Measurements from ENCODE around the gene NGRN.

Gene NGRN

GRCh38 chr15:90230071-90230494 is 35.4 kb upstream of the NGRN start:
- Histone ChIP-seq H3K36me3 (ENCODE audit: control insufficient read depth in 1 of 2, insufficient read depth in 2 of 2, low read depth in 1 of 2, low read length in 2 of 2) (peaks cover 53 to 69% of the 10 kb centered on the region in 2 experiments), H3K9me3 (ENCODE audit: control insufficient read depth, low read length) (no peaks in the 10 kb centered on the region), H2AFZ (ENCODE audit: low read depth, low read length) (no peak overlapping the region), H3K79me1 (replicated peaks; ENCODE audit: low read length, poor library complexity, severe bottlenecking) (peaks cover 15% of the 10 kb centered on the region), H3K14ac (ENCODE audit: low read length in 2 of 2) (no peak overlapping the region), H2BK120ac (ENCODE audit: low read depth, low read length) (no peak overlapping the region), H2BK5ac (ENCODE audit: low read depth, low read length, poor library complexity, severe bottlenecking) (no peak overlapping the region), H3K4me1 (ENCODE audit: control insufficient read depth, insufficient read depth, low read depth, low read length) (peaks cover 13% of the 10 kb centered on the region), H3K4me2 (ENCODE audit: low read length, poor library complexity, severe bottlenecking) (no peak overlapping the region), H2BK15ac (ENCODE audit: low read depth, poor library complexity, severe bottlenecking) (no peak overlapping the region), H3K4me3 (ENCODE audit: insufficient read depth in 1 of 2, low read depth in 1 of 2, low read length in 2 of 2) (no peak overlapping the region), H3K27ac (ENCODE audit: low read length, poor library complexity, severe bottlenecking) (no peak overlapping the region), H3K18ac (ENCODE audit: low read depth in 1 of 2, low read length in 2 of 2) (no peak overlapping the region), H4K8ac (ENCODE audit: low read length) (no peak overlapping the region), H3K23ac (ENCODE audit: low read length in 2 of 2) (no peak overlapping the region), H3K9ac (ENCODE audit: low read length) (no peak overlapping the region), H2BK12ac (ENCODE audit: low read length in 2 of 2) (no peak overlapping the region), H4K91ac (ENCODE audit: low read length) (no peak overlapping the region), H3K4ac (ENCODE audit: low read depth in 1 of 2, low read length in 2 of 2) (no peak overlapping the region), H3K27me3 (ENCODE audit: control insufficient read depth in 1 of 2, insufficient read depth in 1 of 2, low read length in 2 of 2) (no peaks in the 10 kb centered on the region), H2AK5ac (ENCODE audit: low read length, severe bottlenecking) (no peak overlapping the region)
- no peak for DNase-seq
- 89% methylated on average over 12 of the region's 12 CpGs for WGBS

- H3K4ac ChIP-seq (ENCODE audit: low read depth in 1 of 2, low read length in 2 of 2), result no peak overlapping the region
- H2AFZ ChIP-seq (ENCODE audit: low read depth, low read length), result no peak overlapping the region
- no peak overlapping the region for H4K8ac ChIP-seq (ENCODE audit: low read length)
- H2AK5ac ChIP-seq (ENCODE audit: low read length, severe bottlenecking), result no peak overlapping the region
- no peak overlapping the region for H3K18ac ChIP-seq (ENCODE audit: low read depth in 1 of 2, low read length in 2 of 2)
- H2BK5ac ChIP-seq (ENCODE audit: low read depth, low read length, poor library complexity, severe bottlenecking), result no peak overlapping the region
- no peak overlapping the region for H2BK15ac ChIP-seq (ENCODE audit: low read depth, poor library complexity, severe bottlenecking)
- no peak overlapping the region for H3K23ac ChIP-seq (ENCODE audit: low read length in 2 of 2)
- 97% methylated on average over 6 of the region's 8 CpGs for WGBS
- H3K9ac ChIP-seq (ENCODE audit: low read length), result peak overlapping the region; percentile 8
- no peaks in the 10 kb centered on the region for H3K27me3 ChIP-seq (ENCODE audit: control insufficient read depth in 1 of 2, insufficient read depth in 1 of 2, low read length in 2 of 2)
- H2BK120ac ChIP-seq (ENCODE audit: low read depth, low read length), result no peak overlapping the region
- no peak overlapping the region for H4K91ac ChIP-seq (ENCODE audit: low read length)
- no peak for DNase-seq
- no peak overlapping the region for H3K4me2 ChIP-seq (ENCODE audit: low read length, poor library complexity, severe bottlenecking)
- H3K79me1 ChIP-seq (replicated peaks; ENCODE audit: low read length, poor library complexity, severe bottlenecking), result peaks cover 15% of the 10 kb centered on the region
- H3K14ac ChIP-seq (ENCODE audit: low read length in 2 of 2), result no peak overlapping the region
- no peak overlapping the region for H3K27ac ChIP-seq (ENCODE audit: low read length, poor library complexity, severe bottlenecking)
- H3K9me3 ChIP-seq (ENCODE audit: control insufficient read depth, low read length), result no peaks in the 10 kb centered on the region
- H3K36me3 ChIP-seq (ENCODE audit: control insufficient read depth in 1 of 2, insufficient read depth in 2 of 2, low read depth in 1 of 2, low read length in 2 of 2), result peaks cover 48 to 64% of the 10 kb centered on the region in 2 experiments
- H3K4me1 ChIP-seq (ENCODE audit: control insufficient read depth, insufficient read depth, low read depth, low read length), result peaks cover 11% of the 10 kb centered on the region
- no peak overlapping the region for H3K4me3 ChIP-seq (ENCODE audit: insufficient read depth in 1 of 2, low read depth in 1 of 2, low read length in 2 of 2)
- H2BK12ac ChIP-seq (ENCODE audit: low read length in 2 of 2), result no peak overlapping the region
Measured at GRCh38 chr15:90230610-90231009, 34.9 kb upstream of the NGRN start.

- Histone ChIP-seq H3K9ac (ENCODE audit: low read length) (peak overlapping the region; percentile 96), H4K8ac (ENCODE audit: low read length) (no peak overlapping the region), H3K4me1 (ENCODE audit: control insufficient read depth, insufficient read depth, low read depth, low read length) (peaks cover 10% of the 10 kb centered on the region), H2AFZ (ENCODE audit: low read depth, low read length) (no peak overlapping the region), H3K27ac (ENCODE audit: low read length, poor library complexity, severe bottlenecking) (no peak overlapping the region), H3K9me3 (ENCODE audit: control insufficient read depth, low read length) (no peaks in the 10 kb centered on the region), H2BK5ac (ENCODE audit: low read depth, low read length, poor library complexity, severe bottlenecking) (no peak overlapping the region), H2BK120ac (ENCODE audit: low read depth, low read length) (no peak overlapping the region), H3K23ac (ENCODE audit: low read length in 2 of 2) (no peak overlapping the region), H3K4me2 (ENCODE audit: low read length, poor library complexity, severe bottlenecking) (no peak overlapping the region), H2BK12ac (ENCODE audit: low read length in 2 of 2) (no peak overlapping the region), H3K27me3 (ENCODE audit: control insufficient read depth in 1 of 2, insufficient read depth in 1 of 2, low read length in 2 of 2) (no peaks in the 10 kb centered on the region), H3K18ac (ENCODE audit: low read depth in 1 of 2, low read length in 2 of 2) (no peak overlapping the region), H3K79me1 (replicated peaks; ENCODE audit: low read length, poor library complexity, severe bottlenecking) (peaks cover 15% of the 10 kb centered on the region), H4K91ac (ENCODE audit: low read length) (no peak overlapping the region), H2AK5ac (ENCODE audit: low read length, severe bottlenecking) (no peak overlapping the region), H3K4ac (ENCODE audit: low read depth in 1 of 2, low read length in 2 of 2) (no peak overlapping the region), H3K36me3 (ENCODE audit: control insufficient read depth in 1 of 2, insufficient read depth in 2 of 2, low read depth in 1 of 2, low read length in 2 of 2) (peaks cover 46 to 61% of the 10 kb centered on the region in 2 experiments), H2BK15ac (ENCODE audit: low read depth, poor library complexity, severe bottlenecking) (no peak overlapping the region), H3K4me3 (ENCODE audit: insufficient read depth in 1 of 2, low read depth in 1 of 2, low read length in 2 of 2) (no peak overlapping the region), H3K14ac (ENCODE audit: low read length in 2 of 2) (no peak overlapping the region)
- WGBS, result 91% methylated on average over 26 of the region's 27 CpGs
- DNase-seq, result no peak
Measured at GRCh38 chr15:90231028-90232017, 34.1 kb upstream of the NGRN start.

- Histone ChIP-seq H3K14ac (ENCODE audit: low read length in 2 of 2) (no peak overlapping the region), H2AK5ac (ENCODE audit: low read length, severe bottlenecking) (no peak overlapping the region), H3K27ac (ENCODE audit: low read length, poor library complexity, severe bottlenecking) (no peak overlapping the region), H3K79me1 (replicated peaks; ENCODE audit: low read length, poor library complexity, severe bottlenecking) (peaks cover 15% of the 10 kb centered on the region), H3K18ac (ENCODE audit: low read depth in 1 of 2, low read length in 2 of 2) (no peak overlapping the region), H3K4me1 (ENCODE audit: control insufficient read depth, insufficient read depth, low read depth, low read length) (peaks cover 10% of the 10 kb centered on the region), H2BK120ac (ENCODE audit: low read depth, low read length) (no peak overlapping the region), H3K27me3 (ENCODE audit: control insufficient read depth in 1 of 2, insufficient read depth in 1 of 2, low read length in 2 of 2) (no peaks in the 10 kb centered on the region), H4K91ac (ENCODE audit: low read length) (no peak overlapping the region), H2BK15ac (ENCODE audit: low read depth, poor library complexity, severe bottlenecking) (no peak overlapping the region), H3K9me3 (ENCODE audit: control insufficient read depth, low read length) (no peaks in the 10 kb centered on the region), H4K8ac (ENCODE audit: low read length) (no peak overlapping the region), H3K9ac (ENCODE audit: low read length) (peak overlapping the region; percentile 96), H3K23ac (ENCODE audit: low read length in 2 of 2) (no peak overlapping the region), H3K4ac (ENCODE audit: low read depth in 1 of 2, low read length in 2 of 2) (no peak overlapping the region), H3K4me3 (ENCODE audit: insufficient read depth in 1 of 2, low read depth in 1 of 2, low read length in 2 of 2) (peak overlapping the region in 1 of 2 experiments; percentile 80), H2BK5ac (ENCODE audit: low read depth, low read length, poor library complexity, severe bottlenecking) (no peak overlapping the region), H2BK12ac (ENCODE audit: low read length in 2 of 2) (no peak overlapping the region), H3K36me3 (ENCODE audit: control insufficient read depth in 1 of 2, insufficient read depth in 2 of 2, low read depth in 1 of 2, low read length in 2 of 2) (peaks cover 42 to 55% of the 10 kb centered on the region in 2 experiments), H2AFZ (ENCODE audit: low read depth, low read length) (no peak overlapping the region), H3K4me2 (ENCODE audit: low read length, poor library complexity, severe bottlenecking) (no peak overlapping the region)
- DNase-seq, result peak; percentile 20
- WGBS, result 90% methylated on average over 13 of the region's 13 CpGs
Measured at GRCh38 chr15:90232196-90232595, 33.3 kb upstream of the NGRN start.

Data from mesenchymal stem cell (in vitro differentiated cells and primary cell).